Gastrocnemius medialis (tissue), 4 donors: ENCODE results near the gene FAM83C.

Experiments used
- POLR2A ChIP-seq, 2 donors: fragments of 450-650 bp; IDR thresholded peaks; one replicate each; pipeline ENCODE4 v1.6.1; 2017; ENCODE audit warnings: antibody characterized with exemption in 2 of 2, mild to moderate bottlenecking in 2 of 2, moderate library complexity in 2 of 2
- TF ChIP-seq, protein P1 (sequence below), 5 experiments: fragments of 450-650 bp in 3 of 5; fragments of 200-600 bp in 2 of 5; sonication (generic) in 2 of 5; IDR thresholded peaks in 4 of 5; conservative IDR thresholded peaks in 1 of 5; 1 replicate in 4 of 5; 2 replicates in 1 of 5; pipeline ENCODE4 v1.5.1; 2016 to 2019; ENCODE audit warnings: antibody characterized with exemption in 5 of 5, mild to moderate bottlenecking in 3 of 5, moderate library complexity in 3 of 5

DNA sequence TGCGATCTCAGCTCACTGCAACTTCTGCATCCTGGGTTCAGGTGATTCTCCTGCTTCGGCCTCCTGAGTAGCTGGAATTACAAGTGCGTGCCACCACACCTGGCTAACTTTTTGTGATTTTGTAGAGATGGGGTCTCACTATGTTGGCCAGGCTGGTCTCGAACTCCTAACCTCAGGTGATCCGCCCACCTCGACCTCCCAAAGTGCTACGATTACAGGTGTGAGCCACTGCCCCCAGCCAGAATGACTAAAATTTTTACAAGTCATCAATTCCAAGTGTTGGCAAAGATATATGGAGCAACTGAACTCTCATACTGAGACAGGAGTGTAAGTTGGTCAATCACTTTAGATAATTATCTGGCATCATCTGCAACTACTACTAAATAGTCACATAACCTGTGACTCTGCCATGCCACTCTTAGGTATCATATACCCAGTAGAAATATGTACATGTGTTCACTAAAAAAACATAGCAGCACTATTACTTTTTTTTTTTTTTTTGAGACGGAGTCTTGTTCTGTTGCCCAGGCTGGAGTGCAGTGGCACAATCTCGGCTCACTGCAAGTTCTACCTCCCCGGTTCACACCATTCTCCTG, 10.6 kb downstream of the FAM83C start:
- TF ChIP-seq POLR2A (IDR thresholded peaks at IDR 0.05), result no peak
- TF ChIP-seq, protein P1, sequence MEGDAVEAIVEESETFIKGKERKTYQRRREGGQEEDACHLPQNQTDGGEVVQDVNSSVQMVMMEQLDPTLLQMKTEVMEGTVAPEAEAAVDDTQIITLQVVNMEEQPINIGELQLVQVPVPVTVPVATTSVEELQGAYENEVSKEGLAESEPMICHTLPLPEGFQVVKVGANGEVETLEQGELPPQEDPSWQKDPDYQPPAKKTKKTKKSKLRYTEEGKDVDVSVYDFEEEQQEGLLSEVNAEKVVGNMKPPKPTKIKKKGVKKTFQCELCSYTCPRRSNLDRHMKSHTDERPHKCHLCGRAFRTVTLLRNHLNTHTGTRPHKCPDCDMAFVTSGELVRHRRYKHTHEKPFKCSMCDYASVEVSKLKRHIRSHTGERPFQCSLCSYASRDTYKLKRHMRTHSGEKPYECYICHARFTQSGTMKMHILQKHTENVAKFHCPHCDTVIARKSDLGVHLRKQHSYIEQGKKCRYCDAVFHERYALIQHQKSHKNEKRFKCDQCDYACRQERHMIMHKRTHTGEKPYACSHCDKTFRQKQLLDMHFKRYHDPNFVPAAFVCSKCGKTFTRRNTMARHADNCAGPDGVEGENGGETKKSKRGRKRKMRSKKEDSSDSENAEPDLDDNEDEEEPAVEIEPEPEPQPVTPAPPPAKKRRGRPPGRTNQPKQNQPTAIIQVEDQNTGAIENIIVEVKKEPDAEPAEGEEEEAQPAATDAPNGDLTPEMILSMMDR (IDR thresholded peaks at IDR 0.05 in 4 of 5, conservative IDR thresholded peaks at IDR 0.05 in 1 of 5), result no peak
